IMR-90 (cell line): ENCODE measurements around the gene MCMBP. TPM values are rescaled to one million over a fixed set of nuclear protein-coding genes. Genes with fewer than 3 reads are reported as not detected.

Experiments
- ATAC-seq: fragments of 200-7000 bp; cut with Tn5 transposase; 2 replicates; pipeline ENCODE4 v1.9.1; 2020; ENCODE audit warnings: low read depth, mild to moderate bottlenecking, moderate library complexity
- BruUV-seq: library from RNA; stranded (reverse); fragments of 400-500 nt; replicated peaks from 2 replicates; lab custom pipeline; 2021; lab: Mats Ljungman, UMichigan
- CTCF ChIA-PET: fragments of 300-600 bp; formaldehyde crosslinking; extraction: SDS; loops from one replicate; lab custom pipeline; 2021; ENCODE audit warnings: antibody characterized with exemption; lab: Yijun Ruan, JAX
- POLR2A ChIA-PET: fragments of 300-600 bp; sonication (Branson Sonifier 250); formaldehyde crosslinking; loops from one replicate; lab custom pipeline; 2022; ENCODE audit warnings: antibody characterized with exemption; ENCODE audit not compliant: unreplicated experiment; lab: Charles Lee
- DNase-seq: peaks from one replicate; pipeline ENCODE4 v3.0.0; 2013
- H2AFZ ChIP-seq: replicated peaks from 2 replicates; pipeline ENCODE3; 2013; ENCODE audit warnings: low read length, mild to moderate bottlenecking; ENCODE audit not compliant: poor library complexity
- H2AK5ac ChIP-seq: 2 replicates; pipeline ENCODE4 v1.6.1; 2013; ENCODE audit warnings: low read depth, low read length, inconsistent platforms
- H2AK9ac ChIP-seq: replicated peaks from 2 replicates; pipeline ENCODE3; 2013; ENCODE audit warnings: mild to moderate bottlenecking, low read depth, low read length, moderate library complexity; ENCODE audit not compliant: poor library complexity
- H2BK120ac ChIP-seq: 2 replicates; pipeline ENCODE4 v1.6.1; 2013; ENCODE audit warnings: low read depth, low read length, inconsistent platforms
- H2BK15ac ChIP-seq: 3 replicates; pipeline ENCODE4 v1.6.1; 2013; ENCODE audit warnings: low read depth, low read length, inconsistent platforms
- H2BK20ac ChIP-seq: 2 replicates; pipeline ENCODE4 v1.6.1; 2013; ENCODE audit warnings: low read depth, mild to moderate bottlenecking, inconsistent platforms, low read length, moderate library complexity
- H2BK5ac ChIP-seq: 2 replicates; pipeline ENCODE4 v1.6.1; 2013; ENCODE audit warnings: mild to moderate bottlenecking, low read depth, low read length, inconsistent platforms; ENCODE audit not compliant: poor library complexity, severe bottlenecking
- H3K14ac ChIP-seq: replicated peaks from 2 replicates; pipeline ENCODE4 v1.6.1; 2013; ENCODE audit warnings: low read depth, low read length, inconsistent platforms
- H3K18ac ChIP-seq: 2 replicates; pipeline ENCODE4 v1.6.1; 2013; ENCODE audit warnings: low read depth, low read length, control low read depth
- H3K23ac ChIP-seq: 2 replicates; pipeline ENCODE4 v1.6.1; 2013; ENCODE audit warnings: low read depth, low read length, inconsistent platforms
- H3K27ac ChIP-seq: 2 replicates; pipeline ENCODE4 v1.5.1; 2013; ENCODE audit warnings: mild to moderate bottlenecking, control low read depth, low read length; ENCODE audit not compliant: insufficient read depth
- H3K27me3 ChIP-seq: 2 replicates; pipeline ENCODE4 v1.6.1; 2013; ENCODE audit warnings: low read length; ENCODE audit not compliant: control insufficient read depth, insufficient read depth
- H3K36me3 ChIP-seq: 2 replicates; pipeline ENCODE4 v1.6.1; 2013; ENCODE audit warnings: low read length, mixed read lengths; ENCODE audit not compliant: control insufficient read depth, insufficient read depth
- H3K4ac ChIP-seq: 2 replicates; pipeline ENCODE4 v1.6.1; 2013; ENCODE audit warnings: low read depth, low read length, inconsistent platforms
- H3K4me1 ChIP-seq: 2 replicates; pipeline ENCODE4 v1.6.1; 2013; ENCODE audit warnings: low read length, mixed read lengths; ENCODE audit not compliant: control insufficient read depth, insufficient read depth
- H3K4me2 ChIP-seq: 2 replicates; pipeline ENCODE4 v1.6.1; 2013; ENCODE audit warnings: low read depth, mild to moderate bottlenecking, control low read depth, low read length, moderate library complexity
- H3K4me3 ChIP-seq: 2 replicates; pipeline ENCODE4 v1.5.1; 2013; ENCODE audit warnings: low read depth, mild to moderate bottlenecking, control low read depth, low read length, moderate library complexity; ENCODE audit not compliant: insufficient read depth
- H3K56ac ChIP-seq: 2 replicates; pipeline ENCODE4 v1.6.1; 2013; ENCODE audit warnings: low read length, inconsistent platforms; ENCODE audit not compliant: insufficient read depth; ENCODE audit errors: extremely low read depth
- H3K79me1 ChIP-seq, 2 experiments: 2 replicates each; pipeline ENCODE4 v1.6.1; 2013; ENCODE audit warnings: low read length in 2 of 2, inconsistent platforms in 1 of 2, low read depth in 1 of 2
- H3K9ac ChIP-seq: 2 replicates; pipeline ENCODE4 v1.6.1; 2013; ENCODE audit warnings: low read depth, low read length, control low read depth
- H3K9me1 ChIP-seq: 2 replicates; pipeline ENCODE4 v1.6.1; 2013; ENCODE audit warnings: low read length, inconsistent platforms; ENCODE audit not compliant: insufficient read depth
- H3K9me3 ChIP-seq: 2 replicates; pipeline ENCODE4 v1.6.1; 2013; ENCODE audit warnings: low read length; ENCODE audit not compliant: control insufficient read depth, insufficient read depth
- H4K20me1 ChIP-seq: 2 replicates; pipeline ENCODE4 v1.6.1; 2013; ENCODE audit warnings: low read length, inconsistent platforms; ENCODE audit not compliant: insufficient read depth
- H4K5ac ChIP-seq: 2 replicates; pipeline ENCODE4 v1.6.1; 2013; ENCODE audit warnings: mild to moderate bottlenecking, low read depth, low read length, control low read depth
- H4K8ac ChIP-seq, 2 experiments: 2 replicates each; pipeline ENCODE4 v1.6.1; 2013; ENCODE audit warnings: low read depth in 2 of 2, low read length in 2 of 2, control low read depth in 1 of 2, inconsistent platforms in 1 of 2
- H4K91ac ChIP-seq: 2 replicates; pipeline ENCODE4 v1.6.1; 2013; ENCODE audit warnings: low read depth, low read length, inconsistent platforms; ENCODE audit not compliant: insufficient read depth
- BHLHE40 ChIP-seq: fragments of 150-350 bp; IDR thresholded peaks from 2 replicates; pipeline ENCODE4 v1.6.1; 2016; ENCODE audit warnings: mild to moderate bottlenecking, low read depth, low read length
- FOS ChIP-seq: fragments of 150-350 bp; IDR thresholded peaks from 2 replicates; pipeline ENCODE4 v1.6.1; 2016; ENCODE audit warnings: low read depth, low read length
- WGBS, 2 experiments: methylation state at CpG; one replicate each; pipeline versions ENCODE4 v1.1.5 to v1.1.7; 2013; ENCODE audit warnings: missing lambda C conversion rate in 2 of 2; ENCODE audit not compliant: insufficient read length in 1 of 2; ENCODE audit errors: extremely low coverage in 2 of 2; 5-methylcytosine and 5-hydroxymethylcytosine counted together
- dilution Hi-C: fragments of 300-500 bp; cut with HindIII; formaldehyde crosslinking; loops from one replicate; pipeline ENCODE4 v1.14.3; 2018; ENCODE audit warnings: low sequenced_read_pairs; ENCODE audit not compliant: unreplicated experiment
- in situ Hi-C: fragments of 300-500 bp; cut with MboI; formaldehyde crosslinking; loops from 3 replicates; pipeline ENCODE4 v1.14.3; 2019; ENCODE audit warnings: low sequenced_read_pairs, inconsistent platforms, mixed read lengths
- intact Hi-C: fragments of 100-400 bp; cut with micrococcal nuclease; formaldehyde crosslinking; loops from 2 replicates; pipeline ENCODE4 v1.10.0; 2022
- polyA plus RNA-seq, 3 experiments: library from polyadenylated mRNA; depleted of rRNA; stranded (reverse); fragments of >200 nt; gene quantifications; 2 replicates each; pipeline ENCODE4 v1.2.3, GENCODE V29; 2012; ENCODE audit warnings: low replicate concordance in 1 of 3
- total RNA-seq: library from RNA; depleted of rRNA; stranded (reverse); fragments of >200 nt; gene quantifications from 2 replicates; pipeline ENCODE4 v1.2.3, GENCODE V29; 2012

The MCMBP gene
- total and polyA plus RNA-seq, 2 of the 4 experiments (the other 2 are of a cell fraction) = 39.0 to 59.9 TPM

- Histone ChIP-seq H3K4me1 (no peaks in the 10 kb centered on the region), H3K36me3 (peaks cover 24% of the 10 kb centered on the region), H4K20me1 (no peaks in the 10 kb centered on the region), H2AK9ac (no peak overlapping the region), H2BK20ac (no peak overlapping the region), H2BK15ac (no peak overlapping the region), H3K4me2 (no peak overlapping the region), H2AFZ (no peak overlapping the region), H3K9me3 (no peaks in the 10 kb centered on the region), H3K27ac (no peak overlapping the region), H3K23ac (no peak overlapping the region), H4K8ac (no peak overlapping the region), H3K4me3 (no peak overlapping the region), H3K79me1 (peaks cover 0 to 2% of the 10 kb centered on the region in 2 experiments; a peak in 1 of 4 replicates), H3K9me1 (peaks cover 5% of the 10 kb centered on the region), H3K4ac (no peak overlapping the region), H3K9ac (no peak overlapping the region), H3K56ac (no peak overlapping the region), H4K91ac (no peak overlapping the region), H3K14ac (no peak overlapping the region), H2BK5ac (no peak overlapping the region), H2AK5ac (no peak overlapping the region), H2BK120ac (no peak overlapping the region), H3K18ac (no peak overlapping the region), H4K5ac (no peak overlapping the region), H3K27me3 (no peaks in the 10 kb centered on the region)
- POLR2A ChIA-PET = interaction anchor here (1.0 kb wide), 1 partner anchor 76 kb away, joined by 3 read pairs; no protein-coding TSS in a partner anchor
- WGBS, 2 experiments = no CpG with 5 or more reads among the region's 6 CpGs
- BruUV-seq = no TSS peak
- intact Hi-C loops (no loop called here), dilution Hi-C loops (no loop called here), in situ Hi-C loops (no loop called here)
- DNase-seq = no peak
- ATAC-seq = no peak
- TF ChIP-seq BHLHE40 (no peak), FOS (0 out of 2 replicates have a peak, but pooled peaks have one; percentile 3)
- CTCF ChIA-PET = no interaction called here
Measured at GRCh38 chr10:119826771-119827170, 45.9 kb downstream of the MCMBP start.
